A673 (cell line): ENCODE data around the gene GLRA3. TPM values are rescaled to one million over a fixed set of nuclear protein-coding genes. Genes with fewer than 3 reads are reported as not detected.
A peak's percentile ranks its signal among the peaks of the same experiment; 100 is the strongest.

Experiments
- BruUV-seq: library from RNA; stranded (reverse); fragments of 400-500 nt; replicated peaks from 2 replicates; lab custom pipeline; 2021; lab: Mats Ljungman, UMichigan
- CTCF ChIA-PET: fragments of 300-600 bp; sonication (Branson Sonifier 250); formaldehyde crosslinking; loops from one replicate; lab custom pipeline; 2022; ENCODE audit warnings: antibody characterized with exemption; lab: Charles Lee
- POLR2A ChIA-PET: fragments of 300-600 bp; sonication (Branson Sonifier 250); formaldehyde crosslinking; loops from one replicate; lab custom pipeline; 2022; ENCODE audit warnings: antibody characterized with exemption; ENCODE audit not compliant: low non-redundant PET; lab: Charles Lee
- DNase-seq: peaks from one replicate; pipeline ENCODE4 v3.0.0-alpha.2; 2015; ENCODE audit warnings: low spot score
- H3K27ac ChIP-seq: fragments of 200-600 bp; sonication (generic); 2 replicates; pipeline ENCODE4 v1.5.1; 2016; ENCODE audit warnings: mixed run types, low read depth, mild to moderate bottlenecking, mixed read lengths, antibody characterized with exemption, low read length; ENCODE audit not compliant: poor library complexity, severe bottlenecking
- H3K27me3 ChIP-seq: fragments of 200-600 bp; sonication (generic); replicated peaks from 2 replicates; pipeline ENCODE4 v1.6.1; 2017; ENCODE audit warnings: mixed run types, low read depth, mild to moderate bottlenecking, mixed read lengths, antibody characterized with exemption, low read length; ENCODE audit not compliant: insufficient read depth, poor library complexity
- H3K36me3 ChIP-seq: fragments of 200-600 bp; sonication (generic); 2 replicates; pipeline ENCODE4 v1.6.1; 2016; ENCODE audit warnings: mixed run types, mild to moderate bottlenecking, mixed read lengths, antibody characterized with exemption, low read length; ENCODE audit not compliant: insufficient read depth, poor library complexity, severe bottlenecking
- H3K4me1 ChIP-seq: fragments of 200-600 bp; sonication (generic); 2 replicates; pipeline ENCODE4 v1.6.1; 2017; ENCODE audit warnings: mixed run types, mild to moderate bottlenecking, mixed read lengths, antibody characterized with exemption, low read length; ENCODE audit not compliant: insufficient read depth, poor library complexity, severe bottlenecking
- H3K4me3 ChIP-seq: fragments of 200-600 bp; sonication (generic); 2 replicates; pipeline ENCODE4 v1.5.1; 2016; ENCODE audit warnings: low read depth, mixed run types, mild to moderate bottlenecking, mixed read lengths, low read length; ENCODE audit not compliant: poor library complexity, severe bottlenecking
- H3K9me3 ChIP-seq: fragments of 200-600 bp; sonication (generic); 2 replicates; pipeline ENCODE4 v1.6.1; 2016; ENCODE audit warnings: mixed run types, low read depth, mild to moderate bottlenecking, mixed read lengths, antibody characterized with exemption, low read length; ENCODE audit not compliant: poor library complexity, severe bottlenecking
- EZH2 ChIP-seq: fragments of 200-600 bp; sonication (generic); IDR thresholded peaks from 2 replicates; pipeline ENCODE4 v1.6.1; 2017; ENCODE audit warnings: borderline replicate concordance, low read depth, mild to moderate bottlenecking, mixed read lengths, antibody characterized with exemption, low read length; ENCODE audit not compliant: poor library complexity, severe bottlenecking
- intact Hi-C: fragments of 100-400 bp; cut with micrococcal nuclease; formaldehyde crosslinking; loops from one replicate; pipeline ENCODE4 v1.10.0; 2022; ENCODE audit not compliant: unreplicated experiment
- total RNA-seq: library from RNA; stranded (reverse); gene quantifications from 2 replicates; pipeline ENCODE4 v1.2.3, GENCODE V29; 2021
- TF ChIP-seq, protein P1 (sequence below): fragments of 300-800, 200-600 bp; sonication (generic); conservative IDR thresholded peaks from 2 replicates; pipeline ENCODE4 v1.5.1; 2017; ENCODE audit warnings: low read depth, mild to moderate bottlenecking, antibody characterized with exemption, low read length, moderate library complexity, mixed read lengths

Gene GLRA3
- total RNA-seq, 1 experiment from 2014 or later, result 0.06 TPM

DNA sequence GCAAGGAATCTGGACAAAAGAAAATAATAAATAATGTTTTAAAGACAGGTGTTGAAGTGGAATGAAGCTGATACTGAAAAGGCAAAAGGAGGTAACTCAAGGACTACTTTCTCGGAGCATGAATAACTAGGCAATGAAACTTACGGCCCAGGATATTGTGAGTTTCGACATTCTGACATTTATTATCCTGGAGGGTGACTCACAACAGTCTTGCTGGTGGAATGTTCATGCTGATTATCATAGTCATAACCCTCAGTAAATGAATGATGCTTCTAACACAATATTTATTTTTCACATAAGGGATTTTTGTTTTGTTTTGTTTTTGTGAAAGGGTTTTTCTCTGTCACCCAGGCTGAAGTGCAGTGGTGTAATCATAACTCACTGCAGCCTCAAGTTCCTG is 159.8 kb downstream of the GLRA3 start:
- peak; percentile 51 for DNase-seq
- BruUV-seq, result no TSS peak
- no peak for TF ChIP-seq EZH2
- TF ChIP-seq, protein P1, sequence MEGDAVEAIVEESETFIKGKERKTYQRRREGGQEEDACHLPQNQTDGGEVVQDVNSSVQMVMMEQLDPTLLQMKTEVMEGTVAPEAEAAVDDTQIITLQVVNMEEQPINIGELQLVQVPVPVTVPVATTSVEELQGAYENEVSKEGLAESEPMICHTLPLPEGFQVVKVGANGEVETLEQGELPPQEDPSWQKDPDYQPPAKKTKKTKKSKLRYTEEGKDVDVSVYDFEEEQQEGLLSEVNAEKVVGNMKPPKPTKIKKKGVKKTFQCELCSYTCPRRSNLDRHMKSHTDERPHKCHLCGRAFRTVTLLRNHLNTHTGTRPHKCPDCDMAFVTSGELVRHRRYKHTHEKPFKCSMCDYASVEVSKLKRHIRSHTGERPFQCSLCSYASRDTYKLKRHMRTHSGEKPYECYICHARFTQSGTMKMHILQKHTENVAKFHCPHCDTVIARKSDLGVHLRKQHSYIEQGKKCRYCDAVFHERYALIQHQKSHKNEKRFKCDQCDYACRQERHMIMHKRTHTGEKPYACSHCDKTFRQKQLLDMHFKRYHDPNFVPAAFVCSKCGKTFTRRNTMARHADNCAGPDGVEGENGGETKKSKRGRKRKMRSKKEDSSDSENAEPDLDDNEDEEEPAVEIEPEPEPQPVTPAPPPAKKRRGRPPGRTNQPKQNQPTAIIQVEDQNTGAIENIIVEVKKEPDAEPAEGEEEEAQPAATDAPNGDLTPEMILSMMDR, result no peak
- intact Hi-C loops, result no loop called here
- no peaks in the 10 kb centered on the region for H3K9me3 ChIP-seq
- H3K27ac ChIP-seq, result no peak overlapping the region
- ChIA-PET CTCF (no interaction called here), POLR2A (no interaction called here)
- no peaks in the 10 kb centered on the region for H3K27me3 ChIP-seq
- no peaks in the 10 kb centered on the region for H3K36me3 ChIP-seq
- H3K4me3 ChIP-seq, result no peak overlapping the region
- H3K4me1 ChIP-seq, result peaks cover 7% of the 10 kb centered on the region

DNA sequence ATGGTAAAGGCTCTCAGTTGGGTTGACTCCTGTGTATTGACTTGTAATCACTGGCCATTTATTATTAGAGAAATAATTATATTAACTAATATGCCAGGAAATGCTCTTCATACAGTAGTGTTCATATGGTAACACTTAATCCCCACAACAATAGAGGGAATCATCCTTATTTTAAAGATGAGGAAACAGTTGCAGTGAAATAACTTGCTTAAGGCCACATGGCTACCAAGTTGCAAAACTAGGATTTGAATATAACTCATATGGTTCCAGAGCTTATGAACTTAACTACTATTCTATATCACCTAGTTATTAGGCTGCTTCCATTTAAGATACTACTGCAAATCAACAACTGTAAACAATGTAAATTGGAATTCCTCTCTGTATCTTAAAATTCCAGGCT is 163.2 kb downstream of the GLRA3 start:
- no peak overlapping the region for H3K4me3 ChIP-seq
- H3K36me3 ChIP-seq, result no peaks in the 10 kb centered on the region
- no peak for DNase-seq
- ChIA-PET POLR2A (no interaction called here), CTCF (no interaction called here)
- H3K9me3 ChIP-seq, result no peaks in the 10 kb centered on the region
- TF ChIP-seq, protein P1, result no peak
- TF ChIP-seq EZH2, result no peak
- BruUV-seq, result no TSS peak
- H3K4me1 ChIP-seq, result peaks cover 3% of the 10 kb centered on the region
- no peaks in the 10 kb centered on the region for H3K27me3 ChIP-seq
- intact Hi-C loops, result no loop called here
- no peak overlapping the region for H3K27ac ChIP-seq

DNA sequence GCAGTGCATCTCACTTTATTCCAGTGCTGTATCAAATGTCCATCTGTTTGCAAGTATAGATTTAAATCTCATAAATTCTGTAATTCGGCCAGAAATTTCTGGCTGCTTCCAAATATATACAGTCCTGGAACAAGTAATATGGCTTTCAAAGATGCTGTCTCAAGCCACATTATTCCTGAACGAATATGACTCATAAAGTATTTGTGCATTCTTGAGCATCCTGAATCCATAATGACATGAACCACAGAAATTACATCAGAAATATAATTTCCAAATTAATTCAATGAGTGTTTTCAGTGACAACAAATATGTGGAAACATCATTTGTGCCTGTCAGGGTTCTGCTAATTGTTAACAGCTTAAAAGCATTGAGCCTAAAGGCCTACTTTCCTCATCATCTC is 165.8 kb downstream of the GLRA3 start:
- TF ChIP-seq, protein P1, result no peak
- TF ChIP-seq EZH2, result no peak
- ChIA-PET CTCF (no interaction called here), POLR2A (no interaction called here)
- no peaks in the 10 kb centered on the region for H3K36me3 ChIP-seq
- H3K4me3 ChIP-seq, result no peak overlapping the region
- no peaks in the 10 kb centered on the region for H3K27me3 ChIP-seq
- no peaks in the 10 kb centered on the region for H3K9me3 ChIP-seq
- peaks cover 9% of the 10 kb centered on the region for H3K4me1 ChIP-seq
- no peak overlapping the region for H3K27ac ChIP-seq
- intact Hi-C loops, result no loop called here
- no TSS peak for BruUV-seq
- peak; percentile 23 for DNase-seq
